Breast epithelium (tissue), 4 donors: Measurements from ENCODE around the gene FEN1. TPM values are rescaled to one million over a fixed set of nuclear protein-coding genes. Genes with fewer than 3 reads are reported as not detected.

Experiments used
- DNase-seq, 2 donors: peaks; one replicate each; pipeline ENCODE4 v3.0.0-alpha.2; 2019; ENCODE audit warnings: low spot score in 2 of 2
- H3K27ac ChIP-seq, 2 donors: fragments of 200-600 bp; sonication (generic) in 1 of 2; one replicate each; pipeline ENCODE4 v1.5.1; 2016 to 2019; ENCODE audit warnings: mild to moderate bottlenecking in 1 of 2
- H3K27me3 ChIP-seq, 2 donors: fragments of 200-600 bp; sonication (generic) in 1 of 2; one replicate each; pipeline versions ENCODE4 v1.5.1 to v1.6.0; 2017 to 2019; ENCODE audit warnings: control low read depth in 1 of 2, mild to moderate bottlenecking in 1 of 2
- H3K36me3 ChIP-seq: fragments of 200-600 bp; one replicate; pipeline ENCODE4 v1.5.1; 2019
- H3K4me1 ChIP-seq, 2 donors: fragments of 200-600 bp; sonication (generic); one replicate each; pipeline ENCODE4 v1.5.1; 2016 to 2019; ENCODE audit warnings: control low read depth in 1 of 2
- H3K4me3 ChIP-seq, 3 donors: fragments of 200-600 bp; sonication (generic); 1 replicate in 2 of 3; 2 replicates in 1 of 3; pipeline ENCODE4 v1.5.1; 2016 to 2019; ENCODE audit warnings: mild to moderate bottlenecking in 3 of 3, moderate library complexity in 2 of 3
- H3K9me3 ChIP-seq, 2 donors: fragments of 200-600 bp; sonication (generic) in 1 of 2; one replicate each; pipeline ENCODE4 v1.5.1; 2016 to 2019; ENCODE audit warnings: control low read depth in 1 of 2
- CTCF ChIP-seq, 3 donors: fragments of 450-650 bp; IDR thresholded peaks; one replicate each; pipeline ENCODE4 v1.5.1; 2016 to 2017; ENCODE audit warnings: antibody characterized with exemption in 3 of 3, mild to moderate bottlenecking in 3 of 3, moderate library complexity in 3 of 3
- POLR2A ChIP-seq: fragments of 450-650 bp; IDR thresholded peaks from one replicate; pipeline ENCODE4 v1.6.1; 2016; ENCODE audit warnings: antibody characterized with exemption, mild to moderate bottlenecking, moderate library complexity
- POLR2AphosphoS5 ChIP-seq, 3 donors: sonication (generic); formaldehyde crosslinking; IDR thresholded peaks; one replicate each; pipeline ENCODE4 v1.6.1; 2017; ENCODE audit warnings: antibody characterized with exemption in 3 of 3
- intact Hi-C: fragments of 100-400 bp; cut with DNase I; formaldehyde crosslinking; loops from one replicate; pipeline ENCODE4 v1.15.1; 2023; ENCODE audit warnings: low total_unique reads
- total RNA-seq, 3 donors: library from RNA; depleted of rRNA; stranded (reverse); fragments of >200 nt; gene quantifications; one replicate each; pipeline ENCODE4 v1.1.0, GENCODE V29; 2016

Gene FEN1
- total RNA-seq, 3 donors from 2014 or later, result 5.9 to 9.2 (median 8.5) TPM

GRCh38 chr11:61838921-61839320 is 46.2 kb downstream of the FEN1 start:
- Histone ChIP-seq H3K4me1 (no peaks in the 10 kb centered on the region), H3K36me3 (no peaks in the 10 kb centered on the region), H3K27ac (no peak overlapping the region), H3K9me3 (no peaks in the 10 kb centered on the region), H3K4me3 (no peak overlapping the region), H3K27me3 (no peaks in the 10 kb centered on the region)
- TF ChIP-seq CTCF (IDR thresholded peaks at IDR 0.05) (no peak), POLR2A (no peak), POLR2AphosphoS5 (IDR thresholded peaks at IDR 0.05) (no peak)
- intact Hi-C loops, result loop anchor here (1.0 kb wide), 1 partner anchor 30 kb away; no protein-coding TSS in a partner anchor
- DNase-seq, result no peak

DNA sequence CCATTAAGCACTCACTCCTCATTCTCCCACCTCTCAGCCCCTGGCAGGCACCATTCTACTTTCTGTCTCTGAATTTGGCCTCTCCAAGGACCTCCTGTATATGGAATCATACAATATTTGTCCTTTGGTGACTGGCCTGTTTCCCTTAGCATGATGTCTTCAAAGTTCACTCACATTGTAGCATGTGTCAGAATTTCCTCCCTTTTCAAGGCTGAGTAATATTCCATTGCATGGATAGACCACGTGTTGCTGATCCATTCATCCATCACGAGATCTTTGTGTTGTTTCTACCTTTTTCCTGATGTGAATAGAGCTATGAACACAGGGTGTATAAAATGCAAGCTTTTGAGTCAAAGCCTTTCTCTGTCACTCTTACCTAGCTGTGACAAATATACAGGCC is 47.0 kb downstream of the FEN1 start:
- DNase-seq, result no peak
- no peaks in the 10 kb centered on the region for H3K27me3 ChIP-seq
- no peak overlapping the region for H3K27ac ChIP-seq
- no peaks in the 10 kb centered on the region for H3K9me3 ChIP-seq
- H3K4me3 ChIP-seq, result no peak overlapping the region
- H3K4me1 ChIP-seq, result no peaks in the 10 kb centered on the region
- intact Hi-C loops, result no loop called here
- no peaks in the 10 kb centered on the region for H3K36me3 ChIP-seq
- TF ChIP-seq POLR2A (no peak), POLR2AphosphoS5 (IDR thresholded peaks at IDR 0.05) (no peak), CTCF (IDR thresholded peaks at IDR 0.05) (no peak)

GRCh38 chr11:61840371-61840770 is 47.7 kb downstream of the FEN1 start:
- Histone ChIP-seq H3K36me3 (no peaks in the 10 kb centered on the region), H3K27ac (no peak overlapping the region), H3K4me3 (no peak overlapping the region), H3K9me3 (no peaks in the 10 kb centered on the region), H3K4me1 (no peaks in the 10 kb centered on the region), H3K27me3 (no peaks in the 10 kb centered on the region)
- intact Hi-C loops, result no loop called here
- no peak for TF ChIP-seq POLR2AphosphoS5 (IDR thresholded peaks at IDR 0.05)
- TF ChIP-seq CTCF (IDR thresholded peaks at IDR 0.05), result no peak
- TF ChIP-seq POLR2A, result no peak
- no peak for DNase-seq

DNA sequence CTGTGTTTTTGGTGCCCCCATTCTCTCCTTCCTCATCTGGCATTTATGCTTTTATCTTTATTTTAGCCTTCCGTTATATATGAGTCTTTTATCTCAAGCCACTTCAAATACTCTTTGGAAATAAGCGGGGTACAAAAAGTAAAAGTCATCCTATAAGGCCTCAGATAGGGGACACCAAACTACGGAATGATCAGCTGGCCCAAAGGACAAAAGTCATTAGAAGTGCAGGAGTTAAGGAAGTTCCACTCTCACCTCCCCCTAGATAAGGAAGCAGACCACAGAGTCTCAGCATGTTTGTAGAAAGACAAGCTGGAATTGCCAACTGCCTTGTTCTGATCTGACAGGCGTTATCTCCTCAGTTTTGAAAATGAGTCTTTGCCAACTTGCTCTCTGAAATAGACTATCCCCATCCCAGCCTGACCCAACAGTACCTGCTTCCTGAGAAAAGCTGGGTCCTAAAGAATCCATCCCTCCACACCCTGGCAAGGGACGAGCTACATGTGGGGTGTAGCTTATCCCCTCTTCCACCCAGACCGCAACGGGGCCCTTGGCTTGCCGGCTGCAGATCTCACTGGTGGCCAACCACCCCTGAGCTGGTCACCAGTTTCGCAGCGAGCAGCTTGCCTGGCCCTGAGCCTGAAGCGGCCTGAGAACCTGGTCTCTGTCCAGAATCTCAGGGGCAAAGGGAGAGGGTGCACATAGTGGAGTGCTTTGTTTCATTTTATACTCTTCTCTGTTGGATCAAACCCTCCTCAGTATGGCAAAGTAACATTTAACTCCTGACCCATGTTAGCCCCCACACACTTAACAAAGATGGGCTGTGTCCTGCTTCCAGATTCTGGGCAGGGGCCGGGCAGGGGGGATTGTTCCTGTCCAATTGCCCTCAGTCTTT is 49.2 kb downstream of the FEN1 start:
- H3K27ac ChIP-seq, result no peak overlapping the region
- no peaks in the 10 kb centered on the region for H3K36me3 ChIP-seq
- TF ChIP-seq POLR2A, result no peak
- TF ChIP-seq POLR2AphosphoS5 (IDR thresholded peaks at IDR 0.05), result no peak
- no peak for TF ChIP-seq CTCF (IDR thresholded peaks at IDR 0.05)
- H3K4me1 ChIP-seq, result no peaks in the 10 kb centered on the region
- H3K27me3 ChIP-seq, result no peaks in the 10 kb centered on the region
- intact Hi-C loops, result no loop called here
- no peak for DNase-seq
- no peaks in the 10 kb centered on the region for H3K9me3 ChIP-seq
- no peak overlapping the region for H3K4me3 ChIP-seq

- H3K4me3 ChIP-seq, result no peak overlapping the region
- H3K27ac ChIP-seq, result no peak overlapping the region
- DNase-seq, result no peak
- intact Hi-C loops, result no loop called here
- no peak for TF ChIP-seq CTCF (IDR thresholded peaks at IDR 0.05)
- no peak for TF ChIP-seq POLR2A
- no peak for TF ChIP-seq POLR2AphosphoS5 (IDR thresholded peaks at IDR 0.05)
- H3K9me3 ChIP-seq, result no peaks in the 10 kb centered on the region
- no peaks in the 10 kb centered on the region for H3K27me3 ChIP-seq
- H3K4me1 ChIP-seq, result no peaks in the 10 kb centered on the region
- H3K36me3 ChIP-seq, result no peaks in the 10 kb centered on the region
Observed at GRCh38 chr11:61842528-61842820, 49.8 kb downstream of the FEN1 start.
